Right atrium auricular region (tissue), 2 donors: ENCODE data around the gene CD79A. TPM values are rescaled to one million over a fixed set of nuclear protein-coding genes. Genes with fewer than 3 reads are reported as not detected.

ENCODE experiments used
- DNase-seq: peaks from one replicate; pipeline ENCODE4 v3.0.0-alpha.2; 2019; ENCODE audit warnings: low spot score
- H3K27ac ChIP-seq, 2 donors: fragments of 200-600 bp; sonication (generic); 1 replicate in 1 of 2; 2 replicates in 1 of 2; pipeline ENCODE4 v1.5.1; 2016 to 2019
- H3K27me3 ChIP-seq, 2 donors: fragments of 200-600 bp; sonication (generic); one replicate each; pipeline versions ENCODE4 v1.5.1 to v1.6.0; 2017 to 2019
- H3K36me3 ChIP-seq: fragments of 200-600 bp; sonication (generic); one replicate; pipeline ENCODE4 v1.5.1; 2016
- H3K4me1 ChIP-seq, 2 donors: fragments of 200-600 bp; sonication (generic); one replicate each; pipeline versions ENCODE4 v1.5.1 to v1.6.0; 2017 to 2019
- H3K4me3 ChIP-seq, 2 donors: fragments of 200-600 bp; sonication (generic); 1 replicate in 1 of 2; 2 replicates in 1 of 2; pipeline ENCODE4 v1.5.1; 2017 to 2019; ENCODE audit warnings: mild to moderate bottlenecking in 1 of 2, moderate library complexity in 1 of 2
- H3K9me3 ChIP-seq, 2 donors: fragments of 200-600 bp; sonication (generic); one replicate each; pipeline ENCODE4 v1.5.1; 2019
- total RNA-seq, 2 donors: library from RNA; depleted of rRNA; stranded (reverse); fragments of >200 nt; gene quantifications; one replicate each; pipeline ENCODE4 v1.1.0, GENCODE V29; 2016
- TF ChIP-seq, protein P1 (sequence below), 2 donors: fragments of 200-600 bp; sonication (generic); IDR thresholded peaks; one replicate each; pipeline ENCODE4 v1.5.1; 2019; ENCODE audit warnings: antibody characterized with exemption in 2 of 2

CD79A gene
- total RNA-seq, 2 donors from 2014 or later = 1.1 TPM; not detected in 1

DNA sequence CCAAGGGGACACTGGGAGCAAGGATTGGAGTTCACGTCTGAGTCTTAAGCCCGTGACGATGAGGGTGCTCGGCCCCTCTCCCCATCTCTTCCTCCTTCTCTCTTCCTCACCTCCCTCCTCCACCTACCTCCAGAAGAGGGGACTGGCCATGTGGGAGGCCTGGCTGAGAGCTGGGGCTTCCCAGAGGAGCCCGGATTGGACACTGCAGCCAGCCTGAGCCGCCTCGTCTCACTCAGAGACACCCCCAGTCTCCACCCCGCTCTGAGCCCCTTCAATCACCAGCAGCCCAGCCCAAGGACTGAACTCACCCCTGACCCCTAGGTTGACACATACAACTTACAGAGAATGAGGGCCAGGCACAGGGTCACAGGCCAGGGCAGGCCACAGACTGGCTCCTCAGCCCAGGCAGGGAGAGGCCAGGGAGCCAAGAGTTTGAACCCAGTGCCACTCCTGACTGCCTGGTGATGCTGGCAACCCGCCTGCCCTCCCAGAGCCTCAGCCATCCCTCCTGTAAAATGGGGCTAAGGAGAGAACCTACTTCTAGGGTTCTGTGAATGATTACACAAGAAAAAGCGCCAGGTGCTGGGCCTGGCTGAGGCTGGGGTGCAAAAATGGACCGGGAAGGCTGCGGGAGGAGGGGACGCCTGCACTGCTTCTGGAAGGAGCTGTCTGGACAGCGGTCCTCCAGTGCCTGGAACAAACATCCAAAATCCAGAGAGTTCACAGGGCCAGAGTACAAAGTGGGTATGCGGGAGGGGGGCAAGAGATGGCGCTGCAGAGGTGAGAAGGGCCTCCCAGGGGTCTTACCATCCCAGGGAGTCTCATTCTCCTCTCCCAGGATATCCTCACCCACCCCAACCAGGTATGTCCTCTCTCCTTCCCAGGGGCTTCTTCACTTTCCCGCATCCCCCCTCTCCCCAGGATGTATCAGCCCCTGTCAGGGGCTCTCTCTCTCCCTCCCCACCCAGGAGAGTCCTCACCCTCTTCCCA is 1.1 kb downstream of the CD79A start:
- no peak overlapping the region for H3K4me3 ChIP-seq
- no peaks in the 10 kb centered on the region for H3K9me3 ChIP-seq
- no peaks in the 10 kb centered on the region for H3K36me3 ChIP-seq
- no peak overlapping the region for H3K27ac ChIP-seq
- no peaks in the 10 kb centered on the region for H3K27me3 ChIP-seq
- TF ChIP-seq, protein P1, sequence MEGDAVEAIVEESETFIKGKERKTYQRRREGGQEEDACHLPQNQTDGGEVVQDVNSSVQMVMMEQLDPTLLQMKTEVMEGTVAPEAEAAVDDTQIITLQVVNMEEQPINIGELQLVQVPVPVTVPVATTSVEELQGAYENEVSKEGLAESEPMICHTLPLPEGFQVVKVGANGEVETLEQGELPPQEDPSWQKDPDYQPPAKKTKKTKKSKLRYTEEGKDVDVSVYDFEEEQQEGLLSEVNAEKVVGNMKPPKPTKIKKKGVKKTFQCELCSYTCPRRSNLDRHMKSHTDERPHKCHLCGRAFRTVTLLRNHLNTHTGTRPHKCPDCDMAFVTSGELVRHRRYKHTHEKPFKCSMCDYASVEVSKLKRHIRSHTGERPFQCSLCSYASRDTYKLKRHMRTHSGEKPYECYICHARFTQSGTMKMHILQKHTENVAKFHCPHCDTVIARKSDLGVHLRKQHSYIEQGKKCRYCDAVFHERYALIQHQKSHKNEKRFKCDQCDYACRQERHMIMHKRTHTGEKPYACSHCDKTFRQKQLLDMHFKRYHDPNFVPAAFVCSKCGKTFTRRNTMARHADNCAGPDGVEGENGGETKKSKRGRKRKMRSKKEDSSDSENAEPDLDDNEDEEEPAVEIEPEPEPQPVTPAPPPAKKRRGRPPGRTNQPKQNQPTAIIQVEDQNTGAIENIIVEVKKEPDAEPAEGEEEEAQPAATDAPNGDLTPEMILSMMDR (IDR thresholded peaks at IDR 0.05) = no peak
- DNase-seq = no peak
- peaks cover 0 to 5% of the 10 kb centered on the region in 2 donors for H3K4me1 ChIP-seq

DNA sequence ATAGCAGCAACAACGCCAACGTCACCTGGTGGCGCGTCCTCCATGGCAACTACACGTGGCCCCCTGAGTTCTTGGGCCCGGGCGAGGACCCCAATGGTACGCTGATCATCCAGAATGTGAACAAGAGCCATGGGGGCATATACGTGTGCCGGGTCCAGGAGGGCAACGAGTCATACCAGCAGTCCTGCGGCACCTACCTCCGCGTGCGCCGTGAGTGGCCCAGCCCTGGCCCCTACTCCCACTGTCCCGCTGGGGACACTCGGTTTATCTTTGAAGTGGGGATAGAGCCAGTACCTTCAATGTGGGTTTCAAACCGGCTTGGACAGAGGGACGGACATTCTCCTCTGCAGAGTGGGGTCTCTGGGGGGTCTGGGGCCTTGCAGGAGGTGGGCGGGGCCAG is 2.0 kb downstream of the CD79A start:
- no peak overlapping the region for H3K27ac ChIP-seq
- no peak for DNase-seq
- H3K9me3 ChIP-seq = no peaks in the 10 kb centered on the region
- TF ChIP-seq, protein P1 (IDR thresholded peaks at IDR 0.05) = no peak
- H3K4me1 ChIP-seq = peaks cover 0 to 5% of the 10 kb centered on the region in 2 donors
- H3K36me3 ChIP-seq = no peaks in the 10 kb centered on the region
- H3K27me3 ChIP-seq = no peaks in the 10 kb centered on the region
- H3K4me3 ChIP-seq = no peak overlapping the region

DNA sequence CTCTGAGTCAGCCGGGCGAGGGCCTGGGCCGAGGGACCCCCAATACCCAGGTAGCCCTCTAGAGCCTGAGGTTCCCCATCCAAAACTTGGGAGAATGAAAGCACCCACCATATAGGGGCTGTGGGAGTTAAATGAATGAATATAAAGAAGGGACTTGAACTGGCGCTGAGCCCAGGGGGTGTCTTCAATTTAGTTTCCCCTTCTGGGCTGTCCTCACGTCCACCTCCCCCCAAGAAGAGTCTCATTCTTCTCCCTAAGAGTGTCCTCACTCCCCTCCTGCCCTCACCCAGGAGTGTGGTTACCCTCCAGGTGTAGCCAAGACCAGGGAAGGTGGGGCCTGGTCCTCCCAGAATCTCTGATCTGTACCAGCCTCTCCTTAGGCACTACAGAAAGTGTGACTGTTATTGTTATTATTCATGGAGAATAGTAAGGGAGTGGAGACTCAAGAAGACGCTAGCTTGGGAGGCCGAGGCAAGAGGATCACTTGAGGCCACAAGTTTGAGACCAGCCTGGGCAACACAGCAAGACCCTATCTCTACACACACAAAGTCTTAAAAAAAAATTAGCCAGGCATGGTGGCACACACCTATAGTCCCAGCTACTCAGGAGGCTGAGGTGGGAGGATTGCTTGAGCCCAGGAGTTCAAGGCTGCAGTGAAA is 2.7 kb downstream of the CD79A start:
- no peaks in the 10 kb centered on the region for H3K27me3 ChIP-seq
- H3K4me1 ChIP-seq = peaks cover 0 to 9% of the 10 kb centered on the region in 2 donors
- no peak for DNase-seq
- no peaks in the 10 kb centered on the region for H3K36me3 ChIP-seq
- TF ChIP-seq, protein P1 (IDR thresholded peaks at IDR 0.05) = no peak
- no peaks in the 10 kb centered on the region for H3K9me3 ChIP-seq
- no peak overlapping the region for H3K27ac ChIP-seq
- H3K4me3 ChIP-seq = no peak overlapping the region

DNA sequence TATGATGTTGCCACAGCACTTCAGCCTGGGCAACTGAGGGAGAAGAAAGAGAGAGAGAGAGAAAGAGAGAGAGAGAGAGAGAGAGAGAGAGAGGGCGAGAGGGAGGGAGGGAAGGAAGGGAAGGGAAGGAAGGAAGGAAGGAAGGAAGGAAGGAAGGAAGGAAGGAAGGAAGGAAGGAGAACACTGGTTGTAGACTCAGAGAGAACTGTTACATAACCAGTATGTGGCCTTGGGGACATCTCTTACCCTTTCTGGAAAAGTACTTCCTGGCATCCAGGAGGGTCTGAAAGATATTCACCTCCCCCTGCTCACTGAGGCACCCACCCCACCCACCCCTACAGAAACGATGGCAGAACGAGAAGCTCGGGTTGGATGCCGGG is 3.2 kb downstream of the CD79A start:
- TF ChIP-seq, protein P1 (IDR thresholded peaks at IDR 0.05) = no peak
- no peaks in the 10 kb centered on the region for H3K36me3 ChIP-seq
- no peak for DNase-seq
- no peak overlapping the region for H3K27ac ChIP-seq
- no peaks in the 10 kb centered on the region for H3K9me3 ChIP-seq
- peaks cover 0 to 15% of the 10 kb centered on the region in 2 donors for H3K4me1 ChIP-seq
- H3K27me3 ChIP-seq = no peaks in the 10 kb centered on the region
- H3K4me3 ChIP-seq = no peak overlapping the region

DNA sequence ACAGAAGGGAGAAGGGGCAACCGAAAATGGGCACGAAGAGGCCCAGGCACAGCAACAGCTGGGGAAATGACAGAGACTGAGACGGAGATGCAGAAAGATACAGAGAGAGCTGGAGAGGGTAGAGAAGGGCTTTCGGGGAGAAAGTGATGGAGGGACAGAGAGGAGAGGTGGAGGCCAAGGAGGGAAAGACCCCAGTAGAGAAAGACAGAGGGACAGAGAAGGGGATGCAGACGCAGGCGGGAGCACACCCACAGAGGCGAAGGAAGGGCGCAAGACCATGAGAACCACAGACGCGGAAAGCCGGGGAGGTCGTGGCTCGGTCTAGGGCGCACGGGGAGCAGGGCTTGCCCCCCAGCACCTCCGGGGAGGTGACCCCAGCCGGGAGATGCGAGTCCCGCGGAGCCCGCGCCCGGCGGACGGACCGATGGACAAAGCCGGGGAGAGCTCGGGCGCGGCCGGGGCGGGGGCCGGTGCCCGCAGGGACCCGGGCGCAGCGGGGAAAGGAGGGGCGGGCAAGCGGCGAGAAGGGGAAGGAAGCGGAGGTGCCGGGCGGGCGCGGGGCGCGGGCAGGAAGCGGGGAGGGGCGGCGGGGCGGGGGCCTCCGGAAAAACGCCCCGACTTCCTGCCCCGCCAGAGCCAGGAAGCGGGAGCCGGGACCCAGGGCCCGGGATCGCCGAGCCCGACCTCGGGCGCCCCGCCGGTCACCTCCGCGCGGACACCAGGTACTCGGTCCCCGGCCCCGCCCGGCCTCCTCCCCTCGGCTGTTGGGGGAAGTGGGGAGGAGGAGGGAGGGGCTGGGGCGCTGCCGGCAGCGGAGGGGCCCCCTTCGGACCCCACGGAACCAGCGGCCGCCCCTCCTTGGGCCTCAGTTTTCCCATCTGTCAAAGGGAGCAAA is 5.7 kb downstream of the CD79A start, which contains the start of gene ARHGEF1:
Gene ARHGEF1, plus strand, starts transcription at position 617 of the 895 bp plus-strand sequence. CDS start 4,899 bp downstream, outside the sequence.
- TF ChIP-seq, protein P1 (IDR thresholded peaks at IDR 0.05) = no peak
- Histone ChIP-seq H3K27me3 (no peaks in the 10 kb centered on the region), H3K4me3 (peak within 1 kb of the TSS; percentile 79 to 83), H3K27ac (peak within 1 kb of the TSS; percentile 80 to 85), H3K36me3 (no peaks in the 10 kb centered on the region), H3K9me3 (no peaks in the 10 kb centered on the region), H3K4me1 (peaks cover 0 to 40% of the 10 kb centered on the region in 2 donors)
- no peak for DNase-seq
